WTC11 (cell line): Measurements from ENCODE around the gene GRIPAP1. TPM values are rescaled to one million over a fixed set of nuclear protein-coding genes. Genes with fewer than 3 reads are reported as not detected.
A peak's percentile ranks its signal among the peaks of the same experiment; 100 is the strongest.

Experiments
- ATAC-seq: fragments of 200-7000 bp; cut with Tn5 transposase; 2 replicates; pipeline ENCODE4 v1.10.0; 2021; ENCODE audit warnings: mild to moderate bottlenecking, moderate library complexity
- CTCF ChIA-PET: fragments of 300-600 bp; sonication (Branson Sonifier 250); formaldehyde crosslinking; loops from one replicate; lab custom pipeline; 2021; ENCODE audit warnings: antibody characterized with exemption; lab: Charles Lee
- POLR2A ChIA-PET: fragments of 350-600 bp; sonication (Branson Sonifier 250); formaldehyde crosslinking; loops from one replicate; lab custom pipeline; 2021; ENCODE audit warnings: antibody characterized with exemption; lab: Charles Lee
- DNase-seq: peaks from one replicate; pipeline ENCODE4 v3.0.0; 2021; ENCODE audit warnings: low spot score
- H3K27ac Mint-ChIP-seq: 2 replicates; pipeline ENCODE4 v1.8.0; 2021; ENCODE audit warnings: mixed read lengths
- H3K27me3 Mint-ChIP-seq: 2 replicates; pipeline ENCODE4 v1.8.0; 2021; ENCODE audit warnings: low read depth, mild to moderate bottlenecking, moderate library complexity, mixed read lengths
- H3K36me3 Mint-ChIP-seq: 2 replicates; pipeline ENCODE4 v1.8.0; 2021; ENCODE audit warnings: mixed read lengths
- H3K4me1 Mint-ChIP-seq: 2 replicates; pipeline ENCODE4 v1.8.0; 2022; ENCODE audit warnings: mixed read lengths
- H3K4me3 Mint-ChIP-seq: 2 replicates; pipeline ENCODE4 v1.8.0; 2021; ENCODE audit warnings: mild to moderate bottlenecking, moderate library complexity, mixed read lengths
- H3K9me3 Mint-ChIP-seq: 2 replicates; pipeline ENCODE4 v1.8.0; 2021; ENCODE audit warnings: mixed read lengths
- ATF1 ChIP-seq: sonication (generic); formaldehyde crosslinking; IDR thresholded peaks from 2 replicates; pipeline ENCODE4 v1.8.1; 2023; ENCODE audit warnings: mild to moderate bottlenecking, moderate library complexity, missing genetic modification reagents
- ETV6 ChIP-seq: sonication (generic); formaldehyde crosslinking; IDR thresholded peaks from 2 replicates; pipeline ENCODE4 v1.8.1; 2022; ENCODE audit warnings: mild to moderate bottlenecking, missing genetic modification reagents
- FOXP1 ChIP-seq: sonication (generic); formaldehyde crosslinking; IDR thresholded peaks from 2 replicates; pipeline ENCODE4 v1.8.0; 2022; ENCODE audit warnings: missing genetic modification reagents, mild to moderate bottlenecking, moderate library complexity, borderline replicate concordance
- GABPB1 ChIP-seq: sonication (generic); formaldehyde crosslinking; IDR thresholded peaks from 2 replicates; pipeline ENCODE4 v1.8.1; 2023; ENCODE audit warnings: mild to moderate bottlenecking, missing genetic modification reagents
- GRHL2 ChIP-seq: fragments of 250-450 bp; sonication (Bioruptor Pico); IDR thresholded peaks from 2 replicates; pipeline ENCODE4 v1.8.0; 2022; ENCODE audit warnings: mild to moderate bottlenecking, moderate library complexity; ENCODE audit not compliant: insufficient replicate concordance, severe bottlenecking
- GTF2I ChIP-seq: fragments of 250-450 bp; sonication (Bioruptor Pico); conservative IDR thresholded peaks from 2 replicates; pipeline ENCODE4 v1.4.0; 2021; ENCODE audit warnings: mild to moderate bottlenecking
- HMGXB4 ChIP-seq: sonication (generic); formaldehyde crosslinking; IDR thresholded peaks from 2 replicates; pipeline ENCODE4 v1.8.1; 2023; ENCODE audit warnings: mild to moderate bottlenecking, moderate library complexity, missing genetic modification reagents
- MAX ChIP-seq: sonication (generic); formaldehyde crosslinking; IDR thresholded peaks from 2 replicates; pipeline ENCODE4 v1.8.0; 2022; ENCODE audit warnings: mild to moderate bottlenecking, missing genetic modification reagents
- NFYB ChIP-seq: sonication (generic); formaldehyde crosslinking; conservative IDR thresholded peaks from 2 replicates; pipeline ENCODE4 v1.8.0; 2022; ENCODE audit warnings: low read depth, missing genetic modification reagents
- OVOL2 ChIP-seq: fragments of 250-450 bp; sonication (Bioruptor Pico); IDR thresholded peaks from 2 replicates; pipeline ENCODE4 v1.9.0; 2021; ENCODE audit warnings: mild to moderate bottlenecking, borderline replicate concordance
- SOX15 ChIP-seq: fragments of 250-450 bp; sonication (Bioruptor Pico); IDR thresholded peaks from 2 replicates; pipeline ENCODE4 v1.9.0; 2021; ENCODE audit warnings: mild to moderate bottlenecking
- SP1 ChIP-seq: sonication (generic); formaldehyde crosslinking; conservative IDR thresholded peaks from 2 replicates; pipeline ENCODE4 v1.8.1; 2022; ENCODE audit warnings: missing genetic modification reagents
- TCF7 ChIP-seq: sonication (generic); formaldehyde crosslinking; IDR thresholded peaks from 2 replicates; pipeline ENCODE4 v1.8.0; 2022; ENCODE audit warnings: mild to moderate bottlenecking, low read depth, missing genetic modification reagents, moderate library complexity
- ZBTB21 ChIP-seq: sonication (generic); formaldehyde crosslinking; IDR thresholded peaks from 2 replicates; pipeline ENCODE4 v1.8.1; 2023; ENCODE audit warnings: mild to moderate bottlenecking, missing genetic modification reagents, borderline replicate concordance
- ZNF121 ChIP-seq: sonication (generic); formaldehyde crosslinking; IDR thresholded peaks from 2 replicates; pipeline ENCODE4 v1.8.0; 2023; ENCODE audit warnings: missing genetic modification reagents
- ZNF232 ChIP-seq: sonication (generic); formaldehyde crosslinking; IDR thresholded peaks from 2 replicates; pipeline ENCODE4 v1.8.0; 2022; ENCODE audit warnings: mild to moderate bottlenecking, missing genetic modification reagents
- ZNF317 ChIP-seq: sonication (generic); formaldehyde crosslinking; IDR thresholded peaks from 2 replicates; pipeline ENCODE4 v1.8.1; 2023; ENCODE audit warnings: low read depth, mild to moderate bottlenecking, moderate library complexity, missing genetic modification reagents, borderline replicate concordance
- ZNF396 ChIP-seq: fragments of 250-450 bp; sonication (Bioruptor Pico); IDR thresholded peaks from 2 replicates; pipeline ENCODE4 v1.8.0; 2021; ENCODE audit warnings: mild to moderate bottlenecking, moderate library complexity, borderline replicate concordance
- ZNF423 ChIP-seq: fragments of 250-450 bp; sonication (Bioruptor Pico); IDR thresholded peaks from 2 replicates; pipeline ENCODE4 v2.1.2; 2022; ENCODE audit warnings: mild to moderate bottlenecking, moderate library complexity
- ZNF671 ChIP-seq: fragments of 250-450 bp; sonication (Bioruptor Pico); IDR thresholded peaks from 2 replicates; pipeline ENCODE4 v1.8.0; 2021; ENCODE audit warnings: mild to moderate bottlenecking
- total RNA-seq: library from RNA; stranded (reverse); gene quantifications from 3 replicates; pipeline ENCODE4 v1.2.3, GENCODE V29; 2021
- TF ChIP-seq, protein P1 (sequence below): sonication (generic); formaldehyde crosslinking; IDR thresholded peaks from 2 replicates; pipeline ENCODE4 v1.8.1; 2022; ENCODE audit warnings: low read depth, missing genetic modification reagents, borderline replicate concordance
- TF ChIP-seq, protein P2 (sequence below): sonication (generic); formaldehyde crosslinking; IDR thresholded peaks from 2 replicates; pipeline ENCODE4 v1.8.0; 2023; ENCODE audit warnings: mild to moderate bottlenecking, missing genetic modification reagents
- TF ChIP-seq, protein P3 (sequence below): sonication (generic); formaldehyde crosslinking; IDR thresholded peaks from 2 replicates; pipeline ENCODE4 v1.8.1; 2022; ENCODE audit warnings: mild to moderate bottlenecking, missing genetic modification reagents, moderate library complexity, borderline replicate concordance

The GRIPAP1 gene
- total RNA-seq, 1 experiment from 2014 or later, result 70.7 TPM

- TF ChIP-seq ATF1 (CRISPR knock-in tag) (no peak), GABPB1 (0 out of 2 replicates have a peak, but pooled peaks have one; percentile 12), NFYB (CRISPR knock-in tag) (no peak)
- TF ChIP-seq, protein P1, sequence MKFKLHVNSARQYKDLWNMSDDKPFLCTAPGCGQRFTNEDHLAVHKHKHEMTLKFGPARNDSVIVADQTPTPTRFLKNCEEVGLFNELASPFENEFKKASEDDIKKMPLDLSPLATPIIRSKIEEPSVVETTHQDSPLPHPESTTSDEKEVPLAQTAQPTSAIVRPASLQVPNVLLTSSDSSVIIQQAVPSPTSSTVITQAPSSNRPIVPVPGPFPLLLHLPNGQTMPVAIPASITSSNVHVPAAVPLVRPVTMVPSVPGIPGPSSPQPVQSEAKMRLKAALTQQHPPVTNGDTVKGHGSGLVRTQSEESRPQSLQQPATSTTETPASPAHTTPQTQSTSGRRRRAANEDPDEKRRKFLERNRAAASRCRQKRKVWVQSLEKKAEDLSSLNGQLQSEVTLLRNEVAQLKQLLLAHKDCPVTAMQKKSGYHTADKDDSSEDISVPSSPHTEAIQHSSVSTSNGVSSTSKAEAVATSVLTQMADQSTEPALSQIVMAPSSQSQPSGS (CRISPR knock-in tag), result no peak
- Mint-ChIP-seq H3K27me3 (no peaks in the 10 kb centered on the region), H3K9me3 (no peaks in the 10 kb centered on the region), H3K4me3 (no peak overlapping the region), H3K36me3 (peaks cover 7% of the 10 kb centered on the region), H3K27ac (no peak overlapping the region), H3K4me1 (no peaks in the 10 kb centered on the region)
- DNase-seq (no peak), ATAC-seq (no peak)
- ChIA-PET POLR2A (interaction anchor here (0.6 kb wide), 1 partner anchor 9 kb away, joined by 3 read pairs; no protein-coding TSS in a partner anchor), CTCF (no interaction called here)
Observed at GRCh38 chrX:49019599-49020249, 17.7 kb upstream of the GRIPAP1 start.

GRCh38 chrX:49019050-49019449, 17.0 kb upstream of the GRIPAP1 start:
- Mint-ChIP-seq H3K4me1 (no peaks in the 10 kb centered on the region), H3K4me3 (no peak overlapping the region), H3K27ac (no peak overlapping the region), H3K27me3 (no peaks in the 10 kb centered on the region), H3K9me3 (no peaks in the 10 kb centered on the region), H3K36me3 (peaks cover under 1% of the 10 kb centered on the region; the same call in 1 of the 2 replicates)
- no peak for DNase-seq
- ChIA-PET POLR2A (interaction anchor here (0.6 kb wide), 1 partner anchor 9 kb away, joined by 3 read pairs; no protein-coding TSS in a partner anchor), CTCF (no interaction called here)
- TF ChIP-seq TCF7 (no peak), GRHL2 (CRISPR knock-in tag) (no peak), ZNF232 (CRISPR knock-in tag) (no peak), ZBTB21 (CRISPR knock-in tag) (no peak), GTF2I (no peak), ZNF423 (CRISPR knock-in tag) (no peak), OVOL2 (CRISPR knock-in tag) (no peak), SOX15 (no peak)
- no peak for ATAC-seq

GRCh38 chrX:49003696-49004095, 1.6 kb upstream of the GRIPAP1 start:
- Mint-ChIP-seq H3K27ac (peak overlapping the region; percentile 94), H3K4me3 (peak overlapping the region; percentile 10; the same call in 1 of the 2 replicates), H3K36me3 (peaks cover 5% of the 10 kb centered on the region), H3K27me3 (no peaks in the 10 kb centered on the region), H3K4me1 (peaks cover 11% of the 10 kb centered on the region), H3K9me3 (no peaks in the 10 kb centered on the region)
- ChIA-PET CTCF (no interaction called here), POLR2A (interaction anchor here (1.2 to 2.2 kb wide), 2 partner anchors 36 to 39 kb away, joined by 3 to 10 read pairs; partner anchors contain the start of gene TFE3)
- DNase-seq (no peak), ATAC-seq (no peak)
- no peak for TF ChIP-seq HMGXB4 (CRISPR knock-in tag)
- TF ChIP-seq ZNF317, result no peak
- TF ChIP-seq, protein P2, sequence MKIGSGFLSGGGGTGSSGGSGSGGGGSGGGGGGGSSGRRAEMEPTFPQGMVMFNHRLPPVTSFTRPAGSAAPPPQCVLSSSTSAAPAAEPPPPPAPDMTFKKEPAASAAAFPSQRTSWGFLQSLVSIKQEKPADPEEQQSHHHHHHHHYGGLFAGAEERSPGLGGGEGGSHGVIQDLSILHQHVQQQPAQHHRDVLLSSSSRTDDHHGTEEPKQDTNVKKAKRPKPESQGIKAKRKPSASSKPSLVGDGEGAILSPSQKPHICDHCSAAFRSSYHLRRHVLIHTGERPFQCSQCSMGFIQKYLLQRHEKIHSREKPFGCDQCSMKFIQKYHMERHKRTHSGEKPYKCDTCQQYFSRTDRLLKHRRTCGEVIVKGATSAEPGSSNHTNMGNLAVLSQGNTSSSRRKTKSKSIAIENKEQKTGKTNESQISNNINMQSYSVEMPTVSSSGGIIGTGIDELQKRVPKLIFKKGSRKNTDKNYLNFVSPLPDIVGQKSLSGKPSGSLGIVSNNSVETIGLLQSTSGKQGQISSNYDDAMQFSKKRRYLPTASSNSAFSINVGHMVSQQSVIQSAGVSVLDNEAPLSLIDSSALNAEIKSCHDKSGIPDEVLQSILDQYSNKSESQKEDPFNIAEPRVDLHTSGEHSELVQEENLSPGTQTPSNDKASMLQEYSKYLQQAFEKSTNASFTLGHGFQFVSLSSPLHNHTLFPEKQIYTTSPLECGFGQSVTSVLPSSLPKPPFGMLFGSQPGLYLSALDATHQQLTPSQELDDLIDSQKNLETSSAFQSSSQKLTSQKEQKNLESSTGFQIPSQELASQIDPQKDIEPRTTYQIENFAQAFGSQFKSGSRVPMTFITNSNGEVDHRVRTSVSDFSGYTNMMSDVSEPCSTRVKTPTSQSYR (CRISPR knock-in tag), result no peak
- TF ChIP-seq MAX, result no peak
- TF ChIP-seq GABPB1, result no peak
- no peak for TF ChIP-seq FOXP1 (CRISPR knock-in tag)
- no peak for TF ChIP-seq ZNF396 (CRISPR knock-in tag)
- no peak for TF ChIP-seq ZNF671 (CRISPR knock-in tag)
- no peak for TF ChIP-seq ETV6
- no peak for TF ChIP-seq ZNF121 (CRISPR knock-in tag)
- TF ChIP-seq TCF7, result no peak
- no peak for TF ChIP-seq ZNF423 (CRISPR knock-in tag)
- TF ChIP-seq, protein P3, sequence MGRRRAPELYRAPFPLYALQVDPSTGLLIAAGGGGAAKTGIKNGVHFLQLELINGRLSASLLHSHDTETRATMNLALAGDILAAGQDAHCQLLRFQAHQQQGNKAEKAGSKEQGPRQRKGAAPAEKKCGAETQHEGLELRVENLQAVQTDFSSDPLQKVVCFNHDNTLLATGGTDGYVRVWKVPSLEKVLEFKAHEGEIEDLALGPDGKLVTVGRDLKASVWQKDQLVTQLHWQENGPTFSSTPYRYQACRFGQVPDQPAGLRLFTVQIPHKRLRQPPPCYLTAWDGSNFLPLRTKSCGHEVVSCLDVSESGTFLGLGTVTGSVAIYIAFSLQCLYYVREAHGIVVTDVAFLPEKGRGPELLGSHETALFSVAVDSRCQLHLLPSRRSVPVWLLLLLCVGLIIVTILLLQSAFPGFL (CRISPR knock-in tag), result no peak
- TF ChIP-seq ZNF232 (CRISPR knock-in tag), result no peak
- no peak for TF ChIP-seq SP1
